HG03565 (cell line): Measurements from ENCODE around the gene SLC6A13.
"Not testable (repeated sequence)": the region's sequence is repeated elsewhere in the genome, so short reads cannot be mapped to it uniquely, and the experiment has no call there.

ENCODE experiments used
- ATAC-seq: cut with Tn5 transposase; IDR thresholded peaks from one replicate; pipeline ENCODE4 v1.9.1; 2021; ENCODE audit warnings: mild to moderate bottlenecking, moderate library complexity; ENCODE audit not compliant: unreplicated experiment

SLC6A13 gene

GRCh38 chr12:202081-202731, 60.4 kb downstream of the SLC6A13 start:
- ATAC-seq: no peak

GRCh38 chr12:201361-201760, 61.3 kb downstream of the SLC6A13 start:
- ATAC-seq: no peak

- no peak for ATAC-seq
Measured at GRCh38 chr12:198705-199104, 63.9 kb downstream of the SLC6A13 start.

- no peak for ATAC-seq
Measured at GRCh38 chr12:197911-198695, 64.5 kb downstream of the SLC6A13 start.

DNA sequence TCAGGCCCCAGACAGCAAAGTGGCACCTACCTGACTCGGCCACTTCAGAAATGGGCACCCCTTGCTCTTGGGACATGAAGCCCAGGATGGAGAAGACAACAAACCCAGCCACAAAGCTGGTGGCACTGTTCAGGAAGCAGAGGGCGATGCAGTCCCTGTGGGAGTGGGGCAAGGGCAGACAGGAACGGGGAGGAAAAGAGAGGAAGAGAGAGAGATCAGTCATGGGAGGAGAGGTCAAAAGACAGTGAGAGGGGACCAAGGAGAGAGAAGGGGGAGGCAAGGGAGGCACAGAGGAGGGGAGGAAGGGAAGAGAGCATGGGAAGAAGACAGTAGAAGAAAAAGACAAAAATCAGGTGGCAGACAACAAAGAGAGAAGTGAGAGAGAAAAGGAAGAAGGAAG, 65.3 kb downstream of the SLC6A13 start:
- ATAC-seq: no peak

DNA sequence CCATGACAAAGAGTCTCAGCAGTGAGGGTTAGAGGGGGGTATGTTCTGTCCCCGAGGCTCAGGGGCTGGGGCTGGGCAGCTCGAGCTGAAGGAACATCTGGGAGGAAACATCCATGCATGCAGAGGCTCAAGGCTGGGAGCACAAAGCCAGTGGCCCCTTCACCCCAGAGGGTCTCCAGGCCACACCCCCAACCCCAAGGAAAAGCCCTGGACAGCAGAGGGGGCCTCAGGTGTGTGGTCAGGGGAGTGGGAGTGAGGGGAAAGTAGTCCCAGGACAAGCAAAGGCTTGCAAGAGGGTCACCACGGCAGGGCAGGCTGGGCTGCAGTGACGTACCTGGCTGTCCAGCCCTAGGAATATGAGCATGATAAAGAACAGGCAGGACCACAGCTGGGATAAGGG, 66.2 kb downstream of the SLC6A13 start:
- no peak for ATAC-seq

GRCh38 chr12:195951-196350, 66.7 kb downstream of the SLC6A13 start:
- ATAC-seq: no peak

GRCh38 chr12:195156-195555, 67.5 kb downstream of the SLC6A13 start:
- no peak for ATAC-seq

GRCh38 chr12:194276-194675, 68.4 kb downstream of the SLC6A13 start:
- no peak for ATAC-seq

DNA sequence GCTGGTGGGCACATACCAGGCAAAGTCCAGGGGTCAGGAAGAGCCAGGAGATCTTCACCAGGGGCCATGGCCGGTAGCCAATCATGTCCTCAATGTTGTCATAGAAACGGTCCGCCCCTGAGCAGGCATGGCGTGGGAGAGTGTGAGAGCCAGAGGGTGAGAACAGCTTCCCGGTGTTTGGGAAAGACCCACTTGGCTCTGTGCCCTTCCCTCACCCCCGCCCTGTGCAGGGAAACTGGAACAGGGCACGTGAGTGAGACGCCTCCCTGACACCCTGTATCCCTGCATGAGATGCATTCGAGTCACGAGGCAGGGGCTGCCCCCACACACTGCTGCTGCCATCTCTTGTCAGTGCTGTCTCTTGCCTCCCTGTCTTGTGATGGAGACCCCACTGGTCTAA, 69.4 kb downstream of the SLC6A13 start:
- ATAC-seq: no peak

GRCh38 chr12:191541-191940, 71.1 kb downstream of the SLC6A13 start:
- no peak for ATAC-seq

DNA sequence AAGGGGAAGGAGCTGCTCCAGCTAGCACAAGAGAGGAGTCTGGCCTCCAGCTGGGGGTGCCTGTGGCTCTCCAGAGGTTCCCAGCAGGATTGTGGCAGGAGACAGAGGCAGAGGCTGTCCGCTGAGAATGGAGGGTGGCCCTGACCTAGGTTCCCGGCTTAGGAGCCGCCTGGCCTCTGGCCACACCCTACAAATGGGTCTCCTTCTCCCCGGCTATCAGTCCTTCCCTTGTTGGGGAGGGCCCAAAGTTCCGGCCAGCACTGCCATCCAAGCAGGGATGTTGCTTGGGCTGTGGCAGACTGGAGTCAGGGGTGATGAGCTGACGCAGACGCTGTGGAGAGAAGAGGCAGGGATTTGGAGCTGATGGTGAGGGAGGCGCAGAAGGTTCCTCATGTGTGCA, 71.8 kb downstream of the SLC6A13 start:
- no peak for ATAC-seq

DNA sequence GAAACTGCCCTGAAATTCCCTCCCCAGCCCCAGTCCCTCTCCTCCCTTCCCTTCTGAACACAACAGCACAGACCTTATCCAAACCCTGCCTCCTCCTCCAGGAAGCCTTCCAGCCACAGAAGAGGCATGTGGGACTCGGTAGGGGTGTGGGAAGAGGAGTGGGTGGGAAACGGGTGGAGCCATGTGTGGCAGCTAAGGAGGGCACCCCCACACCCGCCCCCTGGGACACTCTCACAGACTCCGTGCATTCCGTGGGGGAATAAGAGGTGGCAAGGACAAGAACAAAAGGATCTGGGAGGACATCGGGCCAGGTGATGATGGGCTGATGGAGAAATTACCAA, 73.0 kb downstream of the SLC6A13 start:
- ATAC-seq: no peak

DNA sequence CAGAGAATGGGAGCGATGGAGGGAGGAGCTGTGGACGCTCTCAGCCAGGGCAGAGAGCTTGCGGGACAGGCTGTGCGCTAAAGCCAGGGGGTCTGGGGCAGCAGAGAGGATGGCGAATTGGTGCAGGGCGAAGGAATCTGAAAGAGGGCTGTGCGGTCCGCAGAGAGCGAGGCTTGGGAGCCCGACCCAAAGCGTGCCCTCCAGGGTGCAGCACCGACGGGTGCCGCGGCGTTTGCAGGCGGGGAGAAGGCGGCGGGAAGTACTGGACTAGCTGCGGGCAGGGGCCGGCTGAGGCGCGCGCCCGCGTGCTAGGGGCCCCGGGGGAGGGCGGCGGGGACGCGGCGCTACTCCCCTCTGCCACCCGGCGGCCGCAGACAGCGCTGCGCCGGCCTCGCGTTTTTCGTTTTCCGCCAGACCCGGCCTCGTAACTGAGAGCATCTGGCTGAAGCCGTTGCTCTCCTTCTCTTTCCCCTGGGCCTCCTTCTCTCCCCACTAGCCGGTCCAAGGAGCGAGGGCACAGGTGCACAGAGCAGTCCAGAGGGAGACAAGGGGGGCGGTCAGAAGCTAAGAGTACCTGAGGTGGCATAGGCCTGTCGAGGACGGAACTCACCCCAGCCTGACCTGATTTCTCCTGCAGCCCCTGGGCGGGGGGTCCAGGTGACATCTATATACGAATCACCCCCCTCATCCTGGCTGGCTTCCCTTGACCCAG, 73.6 kb downstream of the SLC6A13 start:
- no peak for ATAC-seq

GRCh38 chr12:187986-188909, 74.4 kb downstream of the SLC6A13 start:
- ATAC-seq: not testable (repeated sequence)

DNA sequence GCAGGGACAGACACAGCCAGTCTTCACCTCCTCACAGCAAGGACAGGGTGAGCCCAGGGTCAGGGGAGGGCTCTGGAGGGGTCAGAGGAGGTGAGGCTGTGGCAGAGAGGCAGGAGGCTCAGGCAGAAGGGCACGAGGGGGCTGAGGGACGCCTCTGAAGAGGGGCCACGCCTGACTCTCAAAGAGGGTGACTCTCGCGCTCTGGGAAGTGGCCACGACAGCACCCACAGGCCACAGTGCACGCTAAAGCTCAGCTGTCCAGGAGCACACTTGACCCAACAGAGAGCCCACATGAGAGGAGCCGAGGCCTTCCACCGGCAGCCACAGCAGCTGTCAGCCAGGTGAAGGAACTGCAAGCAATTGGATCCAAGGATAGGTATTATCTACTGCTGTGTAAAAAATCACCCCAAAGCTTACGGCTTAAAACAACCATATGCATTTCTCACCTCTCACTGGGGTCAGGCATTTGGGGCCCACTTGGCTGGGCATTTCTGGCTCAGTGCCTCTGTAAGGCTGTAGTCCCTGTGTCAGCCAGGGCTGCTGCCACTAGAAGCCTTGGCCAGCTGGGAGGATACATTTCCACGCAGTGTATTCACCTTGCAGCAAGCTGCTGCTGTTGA, 76.5 kb downstream of the SLC6A13 start:
- ATAC-seq: no peak

DNA sequence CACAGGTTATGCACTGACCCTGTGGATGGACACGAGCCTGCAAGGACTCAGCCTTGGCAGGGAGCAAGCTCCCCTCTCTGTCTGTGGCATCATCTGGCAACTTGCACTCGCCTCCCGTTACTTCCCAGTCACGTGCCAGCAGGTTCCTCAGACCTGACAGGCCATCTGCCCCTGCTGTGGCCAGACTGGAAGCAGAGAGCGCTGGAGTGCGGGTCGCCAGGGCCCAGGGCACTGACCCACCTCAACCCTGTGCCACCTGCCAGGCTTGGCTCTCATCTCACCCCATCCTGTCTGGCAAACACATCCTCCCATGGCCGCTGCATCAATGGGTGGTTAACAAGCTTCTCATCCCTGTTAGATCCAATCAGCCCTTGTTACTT, 77.1 kb downstream of the SLC6A13 start:
- ATAC-seq: no peak

DNA sequence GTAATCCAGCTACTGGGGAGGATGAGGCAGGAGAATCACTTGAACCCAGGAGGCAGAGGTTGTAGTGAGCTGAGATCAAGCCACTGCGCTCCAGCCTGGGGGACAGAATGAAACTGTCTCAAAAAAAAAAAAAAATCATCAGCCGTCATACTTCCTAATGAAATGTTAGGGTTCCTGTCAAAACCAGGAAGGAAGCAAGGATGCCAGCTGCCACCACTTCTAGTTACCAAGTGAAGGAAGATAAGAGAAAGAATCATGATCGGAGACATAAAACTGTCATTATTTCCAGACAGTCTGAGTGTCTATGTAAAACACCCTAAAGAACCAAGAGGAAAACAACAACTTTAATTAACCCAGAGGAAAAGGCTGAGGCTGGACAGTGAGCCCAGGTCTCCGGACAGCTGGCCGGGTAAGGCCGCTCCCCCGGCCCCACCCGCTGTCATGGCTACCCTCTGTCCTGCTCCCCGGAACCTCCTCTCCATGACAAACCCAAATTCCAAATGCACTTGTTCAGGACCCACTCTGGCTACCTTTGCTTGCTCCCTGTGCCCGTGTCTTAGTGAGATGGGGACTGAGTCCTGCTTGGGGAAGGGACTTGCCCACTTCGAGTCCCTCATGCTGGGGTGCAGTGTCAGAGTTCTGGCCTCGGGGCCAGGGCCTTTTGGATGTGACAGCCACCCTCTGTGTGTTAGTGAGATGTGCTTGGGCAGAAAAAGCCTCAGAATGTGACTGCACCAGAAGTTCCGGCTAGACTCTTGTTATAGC, 77.6 kb downstream of the SLC6A13 start:
- no peak for ATAC-seq

DNA sequence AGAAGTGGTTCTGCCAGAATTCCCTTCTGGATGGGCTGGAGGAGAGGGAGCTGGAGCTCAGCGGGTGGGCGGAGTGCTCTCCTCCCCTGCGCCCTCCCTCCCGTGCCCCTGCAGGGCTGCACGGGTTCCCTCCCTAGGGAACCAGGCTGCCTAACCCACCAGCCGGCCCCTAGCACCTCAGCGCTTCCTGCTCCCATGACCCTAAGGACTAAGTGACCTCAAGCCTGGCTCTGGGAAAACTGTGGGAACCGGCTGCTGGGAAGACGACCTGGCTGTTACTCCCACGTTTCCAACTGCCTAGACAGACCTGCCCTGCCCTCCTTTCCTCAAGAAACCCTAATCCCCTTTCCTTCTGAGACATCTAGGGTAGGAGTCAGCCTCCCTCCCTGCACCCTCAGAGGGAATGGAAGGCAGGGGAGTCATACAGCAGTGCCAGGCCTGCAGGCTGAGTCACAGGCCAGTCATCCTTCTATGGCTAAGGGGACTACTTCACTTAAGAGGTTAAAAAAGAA, 80.2 kb downstream of the SLC6A13 start:
- no peak for ATAC-seq

DNA sequence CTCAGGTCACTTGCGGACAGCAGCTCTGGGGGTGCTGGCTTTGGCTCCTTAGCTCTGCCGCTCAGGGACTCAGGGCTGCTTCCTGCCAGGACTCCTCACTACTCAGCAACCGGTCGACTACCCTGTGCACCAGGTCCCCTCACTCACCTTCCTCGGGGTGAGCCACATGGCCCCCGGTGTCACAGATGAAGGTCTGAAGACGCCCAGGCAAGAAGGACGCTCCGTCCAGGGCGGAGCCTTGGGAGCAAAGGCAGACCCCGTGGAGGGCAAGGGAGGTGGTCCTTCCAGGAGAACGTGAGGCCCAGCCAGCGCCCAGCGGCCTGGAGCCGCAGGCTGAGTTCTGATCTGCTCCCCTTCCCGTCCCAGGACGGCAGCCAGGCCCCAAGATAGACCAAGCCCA, 80.7 kb downstream of the SLC6A13 start:
- no peak for ATAC-seq
